Lung (tissue), 12 donors: Measurements from ENCODE around the gene CFAP54. TPM values are rescaled to one million over a fixed set of nuclear protein-coding genes. Genes with fewer than 3 reads are reported as not detected.

Experiments
- ATAC-seq: fragments of 200-7000 bp; cut with Tn5 transposase; one replicate; pipeline ENCODE4 v1.9.1; 2020; ENCODE audit warnings: moderate number of reproducible peaks; ENCODE audit not compliant: insufficient read depth, low FRiP score
- DNase-seq, 3 donors: peaks; one replicate each; pipeline ENCODE4 v3.0.0-alpha.2; 2013 to 2017
- H3K27ac ChIP-seq, 2 donors: one replicate each; pipeline ENCODE4 v1.5.1; 2013; ENCODE audit warnings: mild to moderate bottlenecking in 2 of 2, moderate library complexity in 2 of 2, control low read depth in 1 of 2, inconsistent platforms in 1 of 2, low read depth in 1 of 2, low read length in 1 of 2
- H3K27me3 ChIP-seq, 3 donors: one replicate each; pipeline ENCODE4 v1.5.1; 2013; ENCODE audit warnings: low read length in 2 of 3; ENCODE audit not compliant: control insufficient read depth in 3 of 3, insufficient read depth in 3 of 3
- H3K36me3 ChIP-seq, 4 donors: one replicate each; pipeline ENCODE4 v1.5.1; 2013; ENCODE audit warnings: low read length in 4 of 4, mild to moderate bottlenecking in 1 of 4, moderate library complexity in 1 of 4; ENCODE audit not compliant: control insufficient read depth in 4 of 4, insufficient read depth in 4 of 4
- H3K4me1 ChIP-seq, 5 donors: one replicate each; pipeline ENCODE4 v1.5.1; 2013; ENCODE audit warnings: low read length in 5 of 5, mild to moderate bottlenecking in 2 of 5, moderate library complexity in 1 of 5; ENCODE audit not compliant: control insufficient read depth in 5 of 5, insufficient read depth in 5 of 5
- H3K4me3 ChIP-seq: one replicate; pipeline ENCODE4 v1.5.1; 2013; ENCODE audit warnings: mild to moderate bottlenecking, control low read depth, moderate library complexity
- H3K9ac ChIP-seq, 2 donors: one replicate each; pipeline ENCODE4 v1.5.1; 2013; ENCODE audit warnings: low read length in 2 of 2, control low read depth in 1 of 2; ENCODE audit not compliant: insufficient read depth in 1 of 2
- H3K9me3 ChIP-seq, 4 donors: one replicate each; pipeline ENCODE4 v1.5.1; 2013; ENCODE audit warnings: low read length in 3 of 4, mild to moderate bottlenecking in 1 of 4, moderate library complexity in 1 of 4; ENCODE audit not compliant: control insufficient read depth in 4 of 4, insufficient read depth in 3 of 4
- WGBS, 2 donors: extraction: QIAGEN DNeasy Blood & Tissue Kit; methylation state at CpG; one replicate each; pipeline ENCODE4 v1.1.7; 2013; 5-methylcytosine and 5-hydroxymethylcytosine counted together
- polyA plus RNA-seq, 2 donors: library from polyadenylated mRNA; stranded (reverse); fragments of 200-250 nt; gene quantifications; one replicate each; pipeline ENCODE4 v1.2.1, GENCODE V29; 2013
- total RNA-seq, 2 donors: library from RNA; depleted of rRNA in 1 of 2; stranded (reverse); fragments of >200 nt in 1 of 2; gene quantifications; one replicate each; pipeline ENCODE4 v1.2.1, GENCODE V29; 2014 to 2021
- TF ChIP-seq, protein P1 (sequence below): IDR thresholded peaks from 2 replicates; pipeline ENCODE4 v1.5.1; 2012; ENCODE audit warnings: mild to moderate bottlenecking; ENCODE audit errors: control extremely low read depth, extremely low read depth
- donor health status: control.
- donor health status: control.
- donor health status: Bipolar disorder and iron deficiency.
- donor health status: healthy.
- donor health status: DM: yes; HTN: yes; CAD: no.

The CFAP54 gene
- total and polyA plus RNA-seq, 4 donors = 0.80 to 35.4 (median 8.2) TPM

DNA sequence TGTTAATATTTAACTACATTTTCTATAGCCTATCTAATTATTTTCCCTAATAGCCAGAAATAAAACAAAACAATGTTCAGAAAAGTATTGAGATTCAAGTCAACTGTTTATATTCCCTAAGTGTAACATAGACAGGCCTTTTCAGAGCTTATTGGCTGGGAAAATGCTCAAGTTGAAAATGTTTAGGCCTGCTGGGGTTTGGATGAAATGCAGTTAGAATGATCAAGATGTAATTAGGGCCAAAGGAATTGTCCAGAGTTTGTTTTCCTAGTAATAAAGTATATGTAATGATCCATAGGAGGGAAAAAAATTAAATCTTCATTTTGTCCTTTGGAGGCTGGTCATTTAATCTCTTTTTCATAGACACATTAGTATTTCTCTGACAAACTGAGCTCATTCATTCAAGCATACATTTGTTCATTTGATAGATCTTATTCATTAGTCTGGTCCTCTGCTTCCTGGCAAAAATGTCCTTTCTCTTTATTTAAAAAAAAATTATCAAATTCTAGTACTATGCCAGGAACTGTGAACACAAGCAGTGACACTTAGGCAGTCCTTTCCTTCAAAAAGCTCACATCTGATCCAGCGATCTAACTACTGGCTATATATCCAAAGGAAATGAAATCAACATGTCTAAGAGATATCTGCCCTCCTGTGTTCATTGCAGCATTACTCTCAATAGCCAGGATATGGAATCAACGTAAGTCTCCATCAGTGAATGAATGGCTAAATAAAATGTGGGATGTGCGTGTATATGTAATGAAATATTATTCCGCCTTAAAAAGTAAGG lies 377.6 kb downstream of the CFAP54 start:
- no peaks in the 10 kb centered on the region for H3K27me3 ChIP-seq
- no peaks in the 10 kb centered on the region for H3K9me3 ChIP-seq
- TF ChIP-seq, protein P1, sequence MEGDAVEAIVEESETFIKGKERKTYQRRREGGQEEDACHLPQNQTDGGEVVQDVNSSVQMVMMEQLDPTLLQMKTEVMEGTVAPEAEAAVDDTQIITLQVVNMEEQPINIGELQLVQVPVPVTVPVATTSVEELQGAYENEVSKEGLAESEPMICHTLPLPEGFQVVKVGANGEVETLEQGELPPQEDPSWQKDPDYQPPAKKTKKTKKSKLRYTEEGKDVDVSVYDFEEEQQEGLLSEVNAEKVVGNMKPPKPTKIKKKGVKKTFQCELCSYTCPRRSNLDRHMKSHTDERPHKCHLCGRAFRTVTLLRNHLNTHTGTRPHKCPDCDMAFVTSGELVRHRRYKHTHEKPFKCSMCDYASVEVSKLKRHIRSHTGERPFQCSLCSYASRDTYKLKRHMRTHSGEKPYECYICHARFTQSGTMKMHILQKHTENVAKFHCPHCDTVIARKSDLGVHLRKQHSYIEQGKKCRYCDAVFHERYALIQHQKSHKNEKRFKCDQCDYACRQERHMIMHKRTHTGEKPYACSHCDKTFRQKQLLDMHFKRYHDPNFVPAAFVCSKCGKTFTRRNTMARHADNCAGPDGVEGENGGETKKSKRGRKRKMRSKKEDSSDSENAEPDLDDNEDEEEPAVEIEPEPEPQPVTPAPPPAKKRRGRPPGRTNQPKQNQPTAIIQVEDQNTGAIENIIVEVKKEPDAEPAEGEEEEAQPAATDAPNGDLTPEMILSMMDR = no peak
- DNase-seq = no peak
- no peaks in the 10 kb centered on the region for H3K4me1 ChIP-seq
- H3K9ac ChIP-seq = no peak overlapping the region
- H3K36me3 ChIP-seq = no peaks in the 10 kb centered on the region
- H3K27ac ChIP-seq = no peak overlapping the region
- no peak for ATAC-seq
- 82 to 93% methylated on average over 4 of the region's 4 CpGs for WGBS, 2 donors
- H3K4me3 ChIP-seq = no peak overlapping the region

DNA sequence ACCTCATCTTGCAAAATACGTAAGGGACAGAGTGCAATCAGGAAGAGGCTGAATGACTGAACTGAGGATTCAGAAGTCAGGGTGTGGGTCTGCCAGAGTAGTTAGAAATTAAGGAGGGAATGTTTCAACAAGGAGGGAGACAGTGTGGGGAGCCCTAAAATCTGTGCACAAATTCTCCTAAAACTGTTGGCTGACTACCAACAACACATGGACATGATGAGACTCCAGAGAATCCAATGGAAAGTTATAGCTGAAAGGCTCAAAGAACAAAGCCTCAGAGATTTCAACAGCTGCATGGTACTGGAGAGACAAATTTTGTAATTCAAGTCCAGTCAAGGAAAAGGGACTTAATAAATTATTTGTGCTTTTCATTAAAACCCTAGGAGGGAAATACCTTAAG lies 381.6 kb downstream of the CFAP54 start:
- Histone ChIP-seq H3K36me3 (no peaks in the 10 kb centered on the region), H3K4me3 (no peak overlapping the region), H3K9ac (no peak overlapping the region), H3K9me3 (no peaks in the 10 kb centered on the region), H3K27me3 (no peaks in the 10 kb centered on the region), H3K4me1 (no peaks in the 10 kb centered on the region), H3K27ac (no peak overlapping the region)
- TF ChIP-seq, protein P1 = no peak
- ATAC-seq = no peak
- WGBS, 2 donors = 88 to 91% methylated on average over 1 of the region's 1 CpG
- DNase-seq = no peak

- no peaks in the 10 kb centered on the region for H3K36me3 ChIP-seq
- no peak overlapping the region for H3K27ac ChIP-seq
- TF ChIP-seq, protein P1 = no peak
- ATAC-seq (no peak), DNase-seq (no peak)
- no peak overlapping the region for H3K9ac ChIP-seq
- no peaks in the 10 kb centered on the region for H3K4me1 ChIP-seq
- no peaks in the 10 kb centered on the region for H3K27me3 ChIP-seq
- no peak overlapping the region for H3K4me3 ChIP-seq
- H3K9me3 ChIP-seq = no peaks in the 10 kb centered on the region
Measured at GRCh38 chr12:96872961-96873360, 383.6 kb downstream of the CFAP54 start.

- WGBS, 2 donors = 88 to 90% methylated on average over 2 of the region's 2 CpGs
- Histone ChIP-seq H3K4me3 (no peak overlapping the region), H3K4me1 (no peaks in the 10 kb centered on the region), H3K9me3 (peaks cover 0 to 3% (median 0%) of the 10 kb centered on the region in 4 donors), H3K36me3 (no peaks in the 10 kb centered on the region), H3K27me3 (no peaks in the 10 kb centered on the region), H3K9ac (no peak overlapping the region), H3K27ac (no peak overlapping the region)
- TF ChIP-seq, protein P1 = no peak
- DNase-seq (no peak), ATAC-seq (no peak)
Measured at GRCh38 chr12:96874211-96874610, 384.8 kb downstream of the CFAP54 start.
